Heart left ventricle (tissue), 13 donors: ENCODE results near the gene SMARCC1.

ENCODE experiments used
- CTCF ChIP-seq, 12 donors: fragments of 200-600 bp; sonication (generic) in 4 of 12; IDR thresholded peaks; one replicate each; pipeline versions ENCODE4 v1.5.0 to v1.8.0; 2018 to 2022; ENCODE audit warnings: antibody characterized with exemption in 12 of 12, mild to moderate bottlenecking in 5 of 12
- POLR2A ChIP-seq, 2 donors: fragments of 450-650 bp; IDR thresholded peaks; one replicate each; pipeline ENCODE4 v1.6.1; 2017; ENCODE audit warnings: antibody characterized with exemption in 2 of 2, mild to moderate bottlenecking in 2 of 2, moderate library complexity in 2 of 2
- donor health status: ischemic (EF 13 %, LVEDD 7.1; RV severe dilation, severe dysfunction).
- donor health status: DM: no; HTN: yes; CAD: no.
- donor health status: DM: no; HTN: no; CAD: no.
- donor health status: ischemic (EF 25% LVEDD 6.9; RV normal size, moderate dysfunction).
- donor health status: ischemic (EF 25% LVEDD 5.7; RV mildly dilated, moderate dysfunction).
- donor health status: ischemic (EF 35%, LVEDD 5.7; RV mildly dilated, moderate dysfunction).
- donor health status: nonischemic (EF 11% LVEDD 7.7; RV severe dilation, severe dysfunction).
- donor health status: DM: yes; HTN: yes; CAD: no.
- donor health status: PGD.
- donor health status: ischemic (EF 29% LVEDD 5.4; RV normal size, mild dysfunction).
- donor health status: nonischemic (EF 23%, LVEDD 6.1; RV moderate dilation, normal function).

GRCh38 chr3:47761046-47761445, 20.6 kb downstream of the SMARCC1 start:
- TF ChIP-seq CTCF (IDR thresholded peaks at IDR 0.05) = no peak
- TF ChIP-seq POLR2A (IDR thresholded peaks at IDR 0.05) = no peak
